Ureter (tissue), 1 donor: Measurements from ENCODE around the gene CCDC141. TPM values are rescaled to one million over a fixed set of nuclear protein-coding genes. Genes with fewer than 3 reads are reported as not detected.
"Not testable (repeated sequence)": the region's sequence is repeated elsewhere in the genome, so short reads cannot be mapped to it uniquely, and the experiment has no call there.

Experiments used
- DNase-seq: peaks from one replicate; pipeline ENCODE4 v3.0.0-alpha.2; 2020; ENCODE audit warnings: low spot score
- total RNA-seq: library from RNA; stranded (reverse); gene quantifications from one replicate; pipeline ENCODE4 v1.2.4, GENCODE V29; 2023
- donor health status: DM: yes; HTN: yes; CAD: no.

Gene CCDC141
- 2.8 TPM for total RNA-seq

DNA sequence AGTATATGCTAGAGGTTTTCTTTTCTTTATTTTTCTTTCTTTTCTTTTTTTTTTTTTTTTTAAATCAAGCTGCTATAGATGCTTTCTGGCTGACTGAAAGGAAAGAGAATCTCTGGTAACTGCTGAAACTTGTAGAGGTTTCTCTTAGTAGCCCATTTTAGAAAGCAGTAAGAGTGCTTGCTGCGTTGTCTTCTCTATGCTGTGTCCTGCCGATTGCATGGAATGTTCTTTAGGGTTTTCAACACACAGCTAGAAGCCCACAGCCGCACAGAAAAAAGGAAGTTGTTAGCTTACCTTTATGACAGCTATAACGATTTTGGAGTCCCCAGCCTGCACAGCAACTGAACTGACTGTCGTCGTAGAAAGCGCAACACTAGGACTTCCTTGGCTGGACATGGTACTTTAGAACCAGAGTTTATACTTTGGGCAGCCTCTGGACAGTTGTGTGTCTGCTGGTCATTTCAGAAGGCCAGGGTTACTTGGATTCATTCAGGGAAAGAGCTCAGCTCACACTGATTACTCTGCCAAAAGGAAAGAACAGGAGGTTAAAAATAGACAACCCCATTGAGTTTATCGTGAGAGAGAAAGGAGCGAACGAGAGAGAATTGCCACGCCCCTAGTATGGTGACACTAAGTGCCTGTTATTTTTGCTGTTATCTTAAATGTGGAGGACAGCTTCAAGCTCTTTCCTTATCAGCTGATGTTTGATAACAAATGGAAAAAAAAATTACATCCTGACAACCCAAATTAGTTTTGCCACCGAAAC is at the start of gene CCDC141:
Gene CCDC141, minus strand, starts transcription at position 592 of the 766 bp plus-strand sequence. Its CDS starts 196 bp downstream, at position 396.
- DNase-seq: no peak

GRCh38 chr2:179098080-179098689 is 48.2 kb upstream of the CCDC141 start:
- DNase-seq: no peak

GRCh38 chr2:179097131-179097530 is 47.2 kb upstream of the CCDC141 start:
- no peak for DNase-seq

DNA sequence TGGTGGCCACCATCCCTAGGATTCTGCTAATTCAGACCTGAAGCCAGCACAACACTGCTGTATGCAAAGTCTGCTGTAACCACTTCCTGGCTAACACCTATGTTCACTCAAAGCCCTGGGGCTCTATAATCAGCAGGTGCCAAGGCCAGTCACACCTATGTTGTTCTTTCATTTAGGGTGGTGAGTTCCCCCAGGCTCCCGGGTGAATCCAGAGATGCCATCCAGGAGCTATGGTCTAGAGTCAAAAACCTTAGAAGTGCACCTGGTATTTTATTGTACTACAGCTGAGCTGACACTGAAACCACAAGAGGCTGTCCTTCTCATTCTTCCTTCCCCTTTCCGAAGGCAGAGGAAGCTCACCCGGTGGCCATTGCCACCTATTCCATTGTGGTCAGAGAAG is 46.2 kb upstream of the CCDC141 start:
- DNase-seq: no peak

GRCh38 chr2:179092912-179093311 is 43.0 kb upstream of the CCDC141 start:
- not testable (repeated sequence) for DNase-seq

DNA sequence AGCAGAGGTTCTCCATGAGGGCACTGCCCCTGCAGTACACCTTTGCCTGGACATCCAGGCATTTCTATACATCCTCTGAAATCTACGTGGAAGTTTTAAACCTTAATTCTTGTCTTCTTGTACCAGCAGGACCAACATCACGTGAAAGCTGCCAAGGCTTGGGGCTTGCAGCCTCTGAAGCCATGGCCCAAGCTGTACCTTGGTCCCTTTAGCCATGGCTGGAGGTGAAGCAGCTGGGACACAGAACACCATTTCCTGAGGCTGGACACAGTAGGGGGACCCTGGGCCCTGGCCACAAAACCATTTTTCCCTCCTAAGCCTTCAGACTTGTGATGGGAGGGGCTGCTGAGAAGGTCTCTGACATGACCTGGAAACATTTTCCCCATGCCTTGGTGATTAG is 32.8 kb upstream of the CCDC141 start:
- DNase-seq: no peak

- no peak for DNase-seq
Observed at GRCh38 chr2:179081954-179082353, 32.0 kb upstream of the CCDC141 start.

- DNase-seq: no peak
Observed at GRCh38 chr2:179072527-179072926, 22.6 kb upstream of the CCDC141 start.

- no peak for DNase-seq
Observed at GRCh38 chr2:179071810-179072355, 21.9 kb upstream of the CCDC141 start.

DNA sequence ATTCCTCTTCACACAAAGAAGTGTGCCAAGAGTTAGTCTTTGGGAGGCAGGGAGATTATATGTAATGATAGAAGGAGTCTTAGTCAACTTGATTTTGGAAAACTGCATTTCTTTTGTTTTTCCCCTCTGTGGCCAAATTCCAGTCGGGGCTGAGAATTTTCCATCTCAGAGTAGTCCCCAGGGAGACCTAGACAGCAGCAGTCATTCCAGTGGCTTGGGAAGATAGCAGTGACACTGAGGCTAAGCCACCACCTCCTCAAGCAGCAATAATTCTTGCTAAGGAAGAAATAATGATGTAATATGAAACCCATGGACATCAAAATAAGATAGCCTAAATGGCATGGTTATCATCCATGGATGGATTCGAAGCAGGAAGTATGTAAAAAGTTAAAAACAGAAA is 21.0 kb upstream of the CCDC141 start:
- DNase-seq: no peak

DNA sequence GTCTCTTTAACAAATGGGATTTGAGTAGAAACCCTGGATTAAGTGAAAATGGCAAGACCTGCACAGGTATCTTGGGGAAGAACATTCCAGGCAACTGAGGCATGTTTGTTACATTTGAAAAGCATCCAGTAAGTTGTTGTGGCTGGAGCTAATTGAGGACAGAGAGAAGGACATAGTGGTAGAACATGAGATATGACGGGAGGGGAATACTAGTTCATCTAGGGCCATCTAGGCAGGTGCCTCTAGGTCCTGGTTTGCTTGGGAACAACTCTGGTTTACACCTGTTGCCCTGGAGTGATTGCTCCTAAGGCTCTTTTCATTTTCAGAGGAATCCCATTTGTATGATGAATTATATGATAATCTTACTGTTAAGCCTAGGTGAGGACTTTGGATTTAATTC is 19.7 kb upstream of the CCDC141 start:
- DNase-seq: no peak

GRCh38 chr2:179068991-179069643 is 19.2 kb upstream of the CCDC141 start:
- DNase-seq: no peak

DNA sequence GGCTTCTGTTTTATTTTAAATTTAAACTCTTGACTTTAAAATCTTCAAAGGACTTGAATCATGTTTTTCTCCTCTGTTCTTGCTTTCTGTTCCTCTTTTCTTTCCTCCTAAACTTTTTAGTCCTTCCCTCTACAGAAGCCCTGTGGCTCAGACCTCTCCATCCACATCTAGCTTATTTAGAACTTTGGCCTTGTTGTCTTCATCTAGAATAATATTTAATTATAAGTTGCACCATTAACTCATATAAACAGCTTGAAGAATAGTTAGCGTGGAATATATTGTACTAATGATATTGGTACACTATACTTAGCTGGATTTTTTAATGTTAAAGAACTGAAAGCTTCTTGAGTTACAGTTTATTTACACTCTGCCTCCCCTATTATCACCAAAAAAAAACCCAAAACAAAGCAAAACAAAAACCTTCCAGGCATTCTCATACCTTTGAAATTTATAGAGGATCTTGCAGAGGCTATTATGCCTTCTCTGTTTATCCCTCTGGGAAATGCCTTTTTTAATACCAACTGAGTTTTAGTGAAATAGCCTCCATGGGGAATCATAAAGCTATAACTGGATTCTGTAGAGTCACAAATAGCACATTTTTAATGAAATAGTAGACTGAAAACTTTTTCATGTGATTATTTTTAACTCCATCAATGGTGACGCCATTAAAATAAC is 9.2 kb upstream of the CCDC141 start:
- no peak for DNase-seq

GRCh38 chr2:179057737-179058136 is 7.8 kb upstream of the CCDC141 start:
- DNase-seq: no peak

- not testable (repeated sequence) for DNase-seq
Observed at GRCh38 chr2:179053568-179053967, 3.6 kb upstream of the CCDC141 start.

- DNase-seq: no peak
Observed at GRCh38 chr2:179051250-179051649, 1.3 kb upstream of the CCDC141 start.

DNA sequence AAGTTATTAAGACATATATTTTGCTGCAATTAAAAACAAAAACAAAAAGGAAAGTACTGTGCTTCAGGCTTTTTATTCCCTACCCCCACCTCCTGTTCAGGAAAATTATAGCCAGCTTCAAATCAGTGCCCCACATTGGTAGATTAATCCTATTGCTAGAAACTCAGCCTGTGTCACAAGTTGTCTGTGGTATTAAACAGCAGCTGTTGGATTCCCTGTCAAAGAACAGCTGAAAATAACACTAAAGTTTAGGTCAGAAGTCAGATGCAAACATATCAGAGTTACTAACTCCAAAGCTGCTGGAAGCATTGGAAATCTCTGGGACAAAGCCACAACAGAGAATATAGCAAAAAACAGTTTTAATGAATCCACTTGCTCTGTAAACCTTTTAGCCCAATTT is 818 bp upstream of the CCDC141 start:
- no peak for DNase-seq

DNA sequence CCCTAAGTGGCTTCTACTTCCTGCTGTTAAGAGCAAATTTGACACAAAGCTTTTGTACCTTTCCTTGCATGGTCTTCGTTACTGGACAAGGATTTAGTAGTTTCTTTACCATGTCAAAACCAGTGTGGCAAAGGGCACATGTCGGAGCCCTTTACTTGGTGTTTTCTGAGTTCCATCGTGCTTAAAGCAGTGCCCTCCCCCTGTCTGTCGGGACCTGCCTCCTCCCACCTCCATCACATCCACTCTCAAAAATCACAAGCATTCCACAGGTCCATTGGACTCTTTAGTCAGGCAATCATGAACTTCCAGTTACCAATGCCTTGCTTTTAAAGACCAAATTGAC is 763 bp downstream of the CCDC141 start:
- DNase-seq: no peak

GRCh38 chr2:179048099-179048498 is 1.8 kb downstream of the CCDC141 start:
- no peak for DNase-seq

DNA sequence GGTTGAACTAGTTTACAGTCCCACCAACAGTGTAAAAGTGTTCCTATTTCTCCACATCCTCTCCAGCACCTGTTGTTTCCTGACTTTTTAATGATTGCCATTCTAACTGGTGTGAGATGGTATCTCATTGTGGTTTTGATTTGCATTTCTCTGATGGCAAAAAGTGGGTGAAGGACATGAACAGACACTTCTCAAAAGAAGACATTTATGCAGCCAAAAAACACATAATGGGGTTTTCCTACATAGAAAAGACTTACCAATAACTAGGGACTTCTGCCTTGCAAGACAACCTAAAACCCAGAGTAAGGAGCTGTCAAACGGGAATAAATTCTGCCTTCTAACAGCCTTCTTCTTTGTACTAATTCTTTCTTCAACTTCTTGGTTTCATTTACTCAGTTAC is 4.3 kb downstream of the CCDC141 start:
- DNase-seq: not testable (repeated sequence)

DNA sequence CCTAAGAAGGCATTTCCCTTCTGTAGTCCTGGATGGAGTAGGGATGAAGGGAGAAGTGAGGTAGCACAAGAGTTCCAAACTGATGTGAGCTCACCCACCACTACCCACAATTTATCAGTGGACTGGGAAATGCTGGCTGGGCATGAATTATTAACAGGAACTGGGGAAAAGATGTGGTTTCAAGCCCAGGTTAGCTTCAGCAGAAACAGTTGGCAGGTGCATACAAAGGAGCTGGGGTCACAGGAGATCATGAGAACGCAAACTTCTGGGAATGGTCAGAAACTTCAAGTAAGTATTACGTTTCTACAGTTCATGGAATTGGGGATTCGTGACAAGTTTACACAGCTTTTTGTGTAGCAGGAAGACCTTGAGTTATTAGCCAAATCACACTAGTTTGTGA is 5.4 kb downstream of the CCDC141 start:
- no peak for DNase-seq

DNA sequence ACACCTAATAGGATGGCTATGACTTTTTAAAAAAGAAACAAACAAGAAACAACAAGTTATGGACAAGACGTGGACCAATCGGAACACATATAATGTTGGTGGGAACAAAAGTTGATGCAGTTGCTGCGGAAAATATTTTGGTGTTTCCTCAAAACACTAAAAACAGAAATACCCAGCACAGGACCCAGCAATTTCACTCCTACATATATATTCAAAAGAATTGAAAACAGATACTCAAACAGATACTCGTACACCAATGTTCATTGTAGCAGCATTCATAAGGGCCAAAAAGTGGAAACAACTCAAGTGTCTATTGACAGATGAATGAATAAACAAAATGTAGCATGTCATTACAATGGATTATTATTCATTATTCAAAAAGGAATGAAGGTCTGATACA is 12.1 kb downstream of the CCDC141 start:
- no peak for DNase-seq
